Astrocyte (in vitro differentiated cells and primary cell): ENCODE data around the gene INHBE. TPM values are rescaled to one million over a fixed set of nuclear protein-coding genes. Genes with fewer than 3 reads are reported as not detected.

Source experiments
- DNase-seq: peaks from one replicate; pipeline ENCODE4 v3.0.0-alpha.2; 2010; ENCODE audit warnings: low read depth
- FAIRE-seq: peaks from 2 replicates; lab custom pipeline; 2011; peaks lifted over from hg19 to GRCh38; lab: Jason Lieb, UNC
- H2AFZ ChIP-seq: 2 replicates; pipeline ENCODE4 v1.6.0; 2012; ENCODE audit warnings: low read depth, low read length, inconsistent platforms
- H3K27ac ChIP-seq: 2 replicates; pipeline ENCODE4 v1.5.1; 2011; ENCODE audit warnings: low read depth, low read length, inconsistent platforms
- H3K27me3 ChIP-seq: 2 replicates; pipeline ENCODE4 v1.6.0; 2011; ENCODE audit warnings: low read length, inconsistent platforms; ENCODE audit not compliant: insufficient read depth
- H3K36me3 ChIP-seq: 2 replicates; pipeline ENCODE4 v1.5.1; 2011; ENCODE audit warnings: low read length, inconsistent platforms; ENCODE audit not compliant: insufficient read depth
- H3K4me1 ChIP-seq: 2 replicates; pipeline ENCODE4 v1.5.1; 2011; ENCODE audit warnings: low read length, inconsistent platforms; ENCODE audit not compliant: insufficient read depth
- H3K4me2 ChIP-seq: 2 replicates; pipeline ENCODE4 v1.6.0; 2012; ENCODE audit warnings: low read length, inconsistent platforms
- H3K4me3 ChIP-seq: 2 replicates; pipeline ENCODE4 v1.5.1; 2011; ENCODE audit warnings: low read depth, mild to moderate bottlenecking, low read length, inconsistent platforms; ENCODE audit not compliant: insufficient read depth
- H3K79me2 ChIP-seq: 2 replicates; pipeline ENCODE4 v1.6.0; 2012; ENCODE audit warnings: mild to moderate bottlenecking, low read length, inconsistent platforms; ENCODE audit not compliant: insufficient read depth
- H3K9ac ChIP-seq: 2 replicates; pipeline ENCODE4 v1.6.0; 2012; ENCODE audit warnings: mild to moderate bottlenecking, low read length, inconsistent platforms
- H3K9me3 ChIP-seq: 2 replicates; pipeline ENCODE4 v1.5.1; 2012; ENCODE audit warnings: low read depth, mild to moderate bottlenecking, low read length, inconsistent platforms; ENCODE audit not compliant: insufficient read depth
- H4K20me1 ChIP-seq: 2 replicates; pipeline ENCODE4 v1.6.0; 2012; ENCODE audit warnings: low read length, inconsistent platforms; ENCODE audit not compliant: insufficient read depth
- H3K27ac Mint-ChIP-seq: one replicate; pipeline ENCODE4 v1.8.0; 2021; ENCODE audit warnings: mild to moderate bottlenecking, mixed read lengths; ENCODE audit not compliant: unreplicated experiment
- H3K27me3 Mint-ChIP-seq: one replicate; pipeline ENCODE4 v1.8.0; 2021; ENCODE audit warnings: low read depth, mixed read lengths; ENCODE audit not compliant: unreplicated experiment
- H3K36me3 Mint-ChIP-seq: one replicate; pipeline ENCODE4 v1.8.0; 2021; ENCODE audit warnings: low read depth, mixed read lengths; ENCODE audit not compliant: unreplicated experiment
- H3K4me1 Mint-ChIP-seq: one replicate; pipeline ENCODE4 v1.8.0; 2021; ENCODE audit warnings: low read depth, mixed read lengths; ENCODE audit not compliant: unreplicated experiment
- H3K4me3 Mint-ChIP-seq: one replicate; pipeline ENCODE4 v1.8.0; 2021; ENCODE audit warnings: mild to moderate bottlenecking, moderate library complexity, mixed read lengths; ENCODE audit not compliant: unreplicated experiment
- H3K9me3 Mint-ChIP-seq: one replicate; pipeline ENCODE4 v1.8.0; 2021; ENCODE audit warnings: mild to moderate bottlenecking, mixed read lengths; ENCODE audit not compliant: unreplicated experiment
- EZH2 ChIP-seq: IDR thresholded peaks from 2 replicates; pipeline ENCODE4 v1.6.1; 2012; ENCODE audit warnings: mild to moderate bottlenecking, low read length, inconsistent platforms; ENCODE audit not compliant: insufficient read depth
- total RNA-seq: library from RNA; stranded (reverse); gene quantifications from 2 replicates; pipeline ENCODE4 v1.2.1, GENCODE V29; 2021
- TF ChIP-seq, protein P1 (sequence below): IDR thresholded peaks from 2 replicates; pipeline ENCODE4 v1.5.1; 2011; ENCODE audit warnings: low read depth, mild to moderate bottlenecking, inconsistent platforms, low read length, moderate library complexity; ENCODE audit not compliant: insufficient read depth

INHBE gene
- total RNA-seq, 1 donor from 2014 or later = 24.6 TPM

DNA sequence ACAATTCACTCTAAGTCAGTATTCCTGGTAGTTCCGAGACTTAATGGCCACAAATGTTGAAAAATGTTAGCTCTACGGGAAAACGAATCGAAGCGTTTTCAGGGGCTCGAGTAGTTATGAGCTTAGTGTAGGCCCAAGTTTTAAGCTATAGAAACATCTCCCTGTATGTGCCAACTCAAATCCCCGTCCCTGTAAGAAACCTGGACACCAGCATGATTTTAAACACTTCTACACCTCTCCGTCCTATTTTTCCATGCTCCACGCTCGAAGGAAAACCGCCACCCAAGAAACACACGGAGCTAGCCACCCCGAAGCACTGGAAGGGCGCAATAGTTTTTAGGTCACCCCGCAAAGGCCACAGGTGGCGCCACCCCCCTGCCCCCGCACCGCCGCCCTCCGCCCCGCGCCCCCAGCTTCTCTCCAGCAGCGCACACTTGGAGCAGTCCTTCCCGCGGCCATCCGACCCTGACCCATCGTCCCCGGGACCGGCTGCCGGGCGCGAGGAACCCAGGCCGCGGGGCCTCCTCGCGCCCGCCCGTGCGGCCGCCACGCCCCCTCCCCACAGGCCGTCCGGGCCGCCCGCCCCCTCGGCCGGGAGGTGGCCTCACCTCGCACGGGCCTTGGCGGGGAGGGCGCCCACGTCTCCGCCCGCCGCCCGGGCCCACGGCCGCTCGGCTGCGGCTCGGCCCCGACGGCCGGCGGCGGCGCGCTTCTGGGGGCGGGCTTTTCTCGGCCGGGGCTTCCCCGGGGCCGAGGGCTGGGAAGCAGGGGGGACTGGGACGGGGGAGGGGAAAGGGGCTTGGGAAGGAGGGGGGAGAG is 24.8 kb upstream of the INHBE start:
- no peaks in the 10 kb centered on the region for H3K36me3 ChIP-seq
- Mint-ChIP-seq H3K4me3 (peak overlapping the region; percentile 92), H3K27ac (peak overlapping the region; percentile 95), H3K36me3 (peaks cover 4% of the 10 kb centered on the region), H3K9me3 (no peaks in the 10 kb centered on the region), H3K27me3 (no peaks in the 10 kb centered on the region), H3K4me1 (peaks cover 11% of the 10 kb centered on the region)
- H3K27me3 ChIP-seq = no peaks in the 10 kb centered on the region
- FAIRE-seq (no peak), DNase-seq (peak; percentile 26)
- peaks cover 4% of the 10 kb centered on the region for H3K4me1 ChIP-seq
- peak overlapping the region; percentile 76 for H3K4me3 ChIP-seq
- no peak for TF ChIP-seq EZH2
- TF ChIP-seq, protein P1, sequence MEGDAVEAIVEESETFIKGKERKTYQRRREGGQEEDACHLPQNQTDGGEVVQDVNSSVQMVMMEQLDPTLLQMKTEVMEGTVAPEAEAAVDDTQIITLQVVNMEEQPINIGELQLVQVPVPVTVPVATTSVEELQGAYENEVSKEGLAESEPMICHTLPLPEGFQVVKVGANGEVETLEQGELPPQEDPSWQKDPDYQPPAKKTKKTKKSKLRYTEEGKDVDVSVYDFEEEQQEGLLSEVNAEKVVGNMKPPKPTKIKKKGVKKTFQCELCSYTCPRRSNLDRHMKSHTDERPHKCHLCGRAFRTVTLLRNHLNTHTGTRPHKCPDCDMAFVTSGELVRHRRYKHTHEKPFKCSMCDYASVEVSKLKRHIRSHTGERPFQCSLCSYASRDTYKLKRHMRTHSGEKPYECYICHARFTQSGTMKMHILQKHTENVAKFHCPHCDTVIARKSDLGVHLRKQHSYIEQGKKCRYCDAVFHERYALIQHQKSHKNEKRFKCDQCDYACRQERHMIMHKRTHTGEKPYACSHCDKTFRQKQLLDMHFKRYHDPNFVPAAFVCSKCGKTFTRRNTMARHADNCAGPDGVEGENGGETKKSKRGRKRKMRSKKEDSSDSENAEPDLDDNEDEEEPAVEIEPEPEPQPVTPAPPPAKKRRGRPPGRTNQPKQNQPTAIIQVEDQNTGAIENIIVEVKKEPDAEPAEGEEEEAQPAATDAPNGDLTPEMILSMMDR = no peak
- peak overlapping the region; percentile 92 for H3K4me2 ChIP-seq
- H4K20me1 ChIP-seq = peaks cover 5% of the 10 kb centered on the region
- no peaks in the 10 kb centered on the region for H3K9me3 ChIP-seq
- H3K79me2 ChIP-seq = peaks cover 41% of the 10 kb centered on the region
- peak overlapping the region; percentile 37 for H2AFZ ChIP-seq
- peak overlapping the region; percentile 86 for H3K9ac ChIP-seq
- peak overlapping the region; percentile 84 for H3K27ac ChIP-seq

DNA sequence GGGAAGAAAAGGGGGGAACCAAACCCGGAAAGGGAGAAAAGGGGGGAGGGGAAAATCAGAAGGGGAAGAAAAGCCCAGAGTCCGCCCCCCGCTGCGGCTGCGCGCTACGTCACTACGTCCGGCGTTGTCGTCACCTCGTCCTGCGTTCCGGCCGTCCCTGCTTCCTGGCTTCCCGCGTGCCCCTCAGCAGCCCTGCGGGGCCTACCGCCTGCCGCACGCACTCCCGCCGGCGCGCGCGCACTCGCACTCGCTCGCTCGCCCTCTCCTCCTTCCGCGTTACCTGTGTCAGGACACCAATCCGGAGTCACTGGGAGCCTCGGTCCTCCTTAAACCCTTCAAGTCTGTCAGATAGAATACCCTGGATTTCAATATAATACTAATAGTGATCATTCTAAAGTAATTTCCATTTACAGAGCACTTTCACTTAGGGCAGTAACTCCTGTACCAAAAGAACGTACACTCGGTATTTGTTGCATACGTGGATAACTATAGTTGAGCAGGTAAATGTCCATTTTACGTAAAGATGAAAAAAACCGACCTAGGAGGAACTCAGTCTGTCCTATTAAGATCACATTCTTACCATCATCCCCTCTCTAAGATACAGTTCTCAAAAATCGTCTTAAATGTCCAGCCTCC is 24.1 kb upstream of the INHBE start, which contains the start of gene R3HDM2:
Gene R3HDM2 (minus strand): TSS at position 113 of the 636 bp plus-strand sequence. CDS start 120,615 bp downstream, outside the sequence.
- H3K9me3 Mint-ChIP-seq = no peaks in the 10 kb centered on the region
- H3K36me3 Mint-ChIP-seq = peaks cover 4% of the 10 kb centered on the region
- Histone ChIP-seq H3K79me2 (peaks cover 36% of the 10 kb centered on the region), H3K4me1 (peaks cover 4% of the 10 kb centered on the region), H3K9me3 (no peaks in the 10 kb centered on the region), H3K4me2 (peak within 1 kb of the TSS; percentile 92), H3K9ac (peak within 1 kb of the TSS; percentile 86), H4K20me1 (no peaks in the 10 kb centered on the region), H3K27ac (peak within 1 kb of the TSS; percentile 84), H3K27me3 (no peaks in the 10 kb centered on the region), H3K4me3 (peak within 1 kb of the TSS; percentile 76), H3K36me3 (no peaks in the 10 kb centered on the region), H2AFZ (peak within 1 kb of the TSS; percentile 71)
- H3K27me3 Mint-ChIP-seq = no peaks in the 10 kb centered on the region
- H3K4me3 Mint-ChIP-seq = peak within 1 kb of the TSS; percentile 92
- peak within 1 kb of the TSS; percentile 95 for H3K27ac Mint-ChIP-seq
- TF ChIP-seq, protein P1 = no peak
- TF ChIP-seq EZH2 = no peak
- H3K4me1 Mint-ChIP-seq = peaks cover 11% of the 10 kb centered on the region
- DNase-seq = peak; percentile 90
- FAIRE-seq = no peak
